H1 (cell line): Measurements from ENCODE around the gene LAMC3. TPM values are rescaled to one million over a fixed set of nuclear protein-coding genes. Genes with fewer than 3 reads are reported as not detected.

Experiments
- CTCF ChIA-PET: fragments of 300-600 bp; sonication (Branson Sonifier 250); formaldehyde crosslinking; loops from one replicate; lab custom pipeline; 2021; ENCODE audit not compliant: partially characterized antibody; lab: Charles Lee
- POLR2A ChIA-PET: fragments of 300-600 bp; sonication (Branson Sonifier 250); formaldehyde crosslinking; loops from one replicate; lab custom pipeline; 2021; ENCODE audit warnings: inconsistent platforms; ENCODE audit not compliant: partially characterized antibody; lab: Charles Lee
- DNase-seq, 2 experiments: peaks; one replicate each; pipeline versions ENCODE4 v3.0.0 to v3.0.0-alpha.2; 2010 to 2022; ENCODE audit warnings: low spot score in 2 of 2, low read depth in 1 of 2, mixed read lengths in 1 of 2
- FAIRE-seq: peaks from 2 replicates; lab custom pipeline; 2011; peaks lifted over from hg19 to GRCh38; lab: Jason Lieb, UNC
- H2AFZ ChIP-seq: 2 replicates; pipeline ENCODE4 v1.8.1; 2012; ENCODE audit warnings: low read length, inconsistent platforms
- H2AK5ac ChIP-seq: 2 replicates; pipeline ENCODE4 v1.6.1; 2013; ENCODE audit warnings: low read depth, low read length
- H2BK120ac ChIP-seq: replicated peaks from 2 replicates; pipeline ENCODE3; 2013; ENCODE audit warnings: low read depth, low read length, inconsistent platforms
- H2BK12ac ChIP-seq: 2 replicates; pipeline ENCODE4 v1.6.1; 2013; ENCODE audit warnings: low read depth, low read length
- H2BK15ac ChIP-seq: 2 replicates; pipeline ENCODE4 v1.6.1; 2013; ENCODE audit warnings: low read length
- H2BK20ac ChIP-seq: 2 replicates; pipeline ENCODE4 v1.6.1; 2013; ENCODE audit warnings: low read length
- H2BK5ac ChIP-seq: 2 replicates; pipeline ENCODE4 v1.6.1; 2013; ENCODE audit warnings: low read depth, low read length
- H3K14ac ChIP-seq: 2 replicates; pipeline ENCODE4 v1.6.1; 2013; ENCODE audit warnings: inconsistent platforms; ENCODE audit not compliant: insufficient read length
- H3K18ac ChIP-seq: 2 replicates; pipeline ENCODE4 v1.6.1; 2013; ENCODE audit warnings: low read length; ENCODE audit errors: extremely low read depth
- H3K23ac ChIP-seq: 2 replicates; pipeline ENCODE4 v1.6.1; 2013; ENCODE audit warnings: inconsistent platforms; ENCODE audit not compliant: insufficient read length
- H3K23me2 ChIP-seq: 2 replicates; pipeline ENCODE4 v1.6.1; 2013; ENCODE audit warnings: low read depth, low read length
- H3K27ac ChIP-seq: 2 replicates; pipeline ENCODE4 v1.6.1; 2011; ENCODE audit warnings: low read depth, low read length, inconsistent platforms
- H3K27me3 ChIP-seq, 4 experiments: replicated peaks in 1 of 4; 1 replicate in 1 of 4; 2 replicates in 3 of 4; pipeline versions ENCODE4 v1.6.1 to v1.8.1; 2011 to 2013; ENCODE audit warnings: low read length in 3 of 4, mild to moderate bottlenecking in 3 of 4, inconsistent platforms in 2 of 4, mixed read lengths in 2 of 4, moderate library complexity in 1 of 4; ENCODE audit not compliant: control insufficient read depth in 3 of 4, insufficient read depth in 3 of 4; ENCODE audit errors: extremely low read depth in 1 of 4
- H3K36me3 ChIP-seq, 4 experiments: 2 replicates each; pipeline versions ENCODE4 v1.6.1 to v1.8.1; 2011 to 2013; ENCODE audit warnings: mild to moderate bottlenecking in 4 of 4, low read length in 3 of 4, moderate library complexity in 2 of 4, control low read depth in 1 of 4, inconsistent platforms in 1 of 4; ENCODE audit not compliant: insufficient read depth in 4 of 4, control insufficient read depth in 2 of 4
- H3K4ac ChIP-seq: replicated peaks from 2 replicates; pipeline ENCODE3; 2013; ENCODE audit warnings: low read length, low read depth, mixed read lengths, inconsistent platforms; ENCODE audit not compliant: insufficient read length
- H3K4me1 ChIP-seq, 4 experiments: replicated peaks in 1 of 4; 1 replicate in 1 of 4; 2 replicates in 3 of 4; pipeline versions ENCODE4 v1.6.1 to v1.8.1; 2011 to 2013; ENCODE audit warnings: low read length in 3 of 4, inconsistent platforms in 2 of 4, mixed read lengths in 1 of 4; ENCODE audit not compliant: insufficient read depth in 4 of 4, control insufficient read depth in 3 of 4
- H3K4me2 ChIP-seq, 2 experiments: 2 replicates each; pipeline versions ENCODE4 v1.6.1 to v1.8.1; 2011 to 2013; ENCODE audit warnings: low read depth in 2 of 2, low read length in 2 of 2, control low read depth in 1 of 2, inconsistent platforms in 1 of 2, mild to moderate bottlenecking in 1 of 2; ENCODE audit not compliant: insufficient read depth in 1 of 2
- H3K4me3 ChIP-seq, 4 experiments: fragments of 200-600, 300-600 bp in 1 of 4; sonication (generic), shearing (Covaris generic), sonication (Bioruptor Twin) in 1 of 4; 2 replicates each; pipeline versions ENCODE4 v1.5.1 to v1.8.1; 2011 to 2016; ENCODE audit warnings: low read length in 4 of 4, low read depth in 3 of 4, control low read depth in 2 of 4, inconsistent platforms in 2 of 4, mild to moderate bottlenecking in 2 of 4, mixed read lengths in 1 of 4, moderate library complexity in 1 of 4; ENCODE audit not compliant: insufficient read depth in 2 of 4; ENCODE audit errors: extremely low read depth in 1 of 4
- H3K56ac ChIP-seq: replicated peaks from 2 replicates; pipeline ENCODE3; 2013; ENCODE audit warnings: low read depth, mild to moderate bottlenecking, mixed read lengths, low read length, inconsistent platforms; ENCODE audit not compliant: insufficient read length
- H3K79me1 ChIP-seq: 2 replicates; pipeline ENCODE4 v1.6.1; 2013; ENCODE audit warnings: low read depth, low read length, control low read depth
- H3K79me2 ChIP-seq, 2 experiments: 2 replicates each; pipeline versions ENCODE4 v1.6.1 to v1.8.1; 2012 to 2013; ENCODE audit warnings: low read length in 2 of 2, mild to moderate bottlenecking in 2 of 2, inconsistent platforms in 1 of 2; ENCODE audit not compliant: insufficient read depth in 2 of 2, control insufficient read depth in 1 of 2
- H3K9ac ChIP-seq, 4 experiments: replicated peaks in 1 of 4; 1 replicate in 1 of 4; 2 replicates in 3 of 4; pipeline versions ENCODE4 v1.6.1 to v1.8.1; 2011 to 2013; ENCODE audit warnings: low read depth in 3 of 4, low read length in 3 of 4, control low read depth in 2 of 4, mild to moderate bottlenecking in 2 of 4, moderate library complexity in 2 of 4, inconsistent platforms in 1 of 4; ENCODE audit errors: extremely low read depth in 1 of 4
- H3K9me3 ChIP-seq, 2 experiments: 2 replicates each; pipeline versions ENCODE4 v1.6.1 to v1.8.1; 2012 to 2013; ENCODE audit warnings: mild to moderate bottlenecking in 2 of 2, moderate library complexity in 2 of 2, control low read depth in 1 of 2, inconsistent platforms in 1 of 2, low read depth in 1 of 2, low read length in 1 of 2, mixed read lengths in 1 of 2; ENCODE audit not compliant: insufficient read depth in 2 of 2
- H4K20me1 ChIP-seq, 2 experiments: replicated peaks in 1 of 2; 2 replicates each; pipeline versions ENCODE3 to v1.8.1; 2011 to 2013; ENCODE audit warnings: inconsistent platforms in 2 of 2, low read length in 2 of 2, mild to moderate bottlenecking in 1 of 2; ENCODE audit not compliant: insufficient read depth in 2 of 2, control insufficient read depth in 1 of 2
- H4K5ac ChIP-seq: 2 replicates; pipeline ENCODE4 v1.6.1; 2013; ENCODE audit warnings: low read length, low read depth, mixed read lengths, inconsistent platforms; ENCODE audit not compliant: insufficient read length
- H4K8ac ChIP-seq: 2 replicates; pipeline ENCODE4 v1.8.0; 2013; ENCODE audit warnings: mild to moderate bottlenecking, moderate library complexity, low read length, inconsistent platforms; ENCODE audit not compliant: insufficient read depth; ENCODE audit errors: extremely low read depth
- H4K91ac ChIP-seq: replicated peaks from 2 replicates; pipeline ENCODE3; 2013; ENCODE audit warnings: low read length, mixed read lengths, inconsistent platforms; ENCODE audit not compliant: insufficient read length
- BCL11A ChIP-seq, 2 experiments: IDR thresholded peaks; one replicate each; pipeline ENCODE4 v1.6.1; 2011; ENCODE audit warnings: low read depth in 2 of 2, low read length in 2 of 2, mild to moderate bottlenecking in 2 of 2
- CEBPB ChIP-seq: IDR thresholded peaks from 2 replicates; pipeline ENCODE4 v1.6.1; 2012; ENCODE audit warnings: low read depth, low read length
- CHD1 ChIP-seq: IDR thresholded peaks from 2 replicates; pipeline ENCODE4 v1.6.1; 2012; ENCODE audit warnings: low read depth, low read length, improper control_type of control experiment
- CREB1 ChIP-seq: IDR thresholded peaks from 2 replicates; pipeline ENCODE4 v1.6.1; 2012; ENCODE audit warnings: inconsistent platforms
- EGR1 ChIP-seq: IDR thresholded peaks from 2 replicates; pipeline ENCODE4 v1.6.1; 2011; ENCODE audit warnings: low read depth, low read length, borderline replicate concordance
- JUN ChIP-seq: IDR thresholded peaks from 2 replicates; pipeline ENCODE4 v1.6.1; 2011; ENCODE audit warnings: low read depth, mild to moderate bottlenecking, improper control_type of control experiment, low read length
- KDM1A ChIP-seq: fragments of 200-600, 300-600 bp; sonication (generic); IDR thresholded peaks from 2 replicates; pipeline ENCODE4 v1.7.1; 2016; ENCODE audit warnings: mild to moderate bottlenecking, low read length, borderline replicate concordance
- NANOG ChIP-seq: IDR thresholded peaks from 2 replicates; pipeline ENCODE4 v1.6.1; 2011; ENCODE audit warnings: low read length, low read depth, mild to moderate bottlenecking, inconsistent platforms; ENCODE audit not compliant: insufficient read depth, poor library complexity, severe bottlenecking
- PHF8 ChIP-seq: fragments of 200-600 bp; sonication (generic); conservative IDR thresholded peaks from 2 replicates; pipeline ENCODE4 v1.7.1; 2012; ENCODE audit warnings: low read depth, mild to moderate bottlenecking, inconsistent platforms, low read length, moderate library complexity
- POLR2A ChIP-seq, 2 experiments: IDR thresholded peaks; 1 replicate in 1 of 2; 2 replicates in 1 of 2; pipeline ENCODE4 v1.6.1; 2011; ENCODE audit warnings: low read depth in 2 of 2, low read length in 2 of 2, mild to moderate bottlenecking in 2 of 2; ENCODE audit errors: control extremely low read depth in 1 of 2
- RBBP5 ChIP-seq: IDR thresholded peaks from 2 replicates; pipeline ENCODE4 v1.7.1; 2012; ENCODE audit warnings: low read depth, mild to moderate bottlenecking, inconsistent platforms, low read length, moderate library complexity, borderline replicate concordance
- SIRT6 ChIP-seq: IDR thresholded peaks from one replicate; pipeline ENCODE4 v1.7.1; 2012; ENCODE audit warnings: low read length, inconsistent platforms
- SRF ChIP-seq: IDR thresholded peaks from 2 replicates; pipeline ENCODE4 v1.6.1; 2011; ENCODE audit warnings: mild to moderate bottlenecking, low read depth, low read length, moderate library complexity
- SUZ12 ChIP-seq: fragments of 200-600 bp; sonication (generic); IDR thresholded peaks from 2 replicates; pipeline ENCODE4 v1.6.1; 2012; ENCODE audit warnings: mild to moderate bottlenecking, inconsistent platforms, low read length, moderate library complexity, mixed read lengths
- TAF1 ChIP-seq: IDR thresholded peaks from 2 replicates; pipeline ENCODE4 v1.6.1; 2011; ENCODE audit warnings: mild to moderate bottlenecking, low read depth, low read length
- TAF7 ChIP-seq: optimal IDR thresholded peaks from 2 replicates; pipeline ENCODE3; 2011; ENCODE audit warnings: low read depth, mild to moderate bottlenecking, inconsistent platforms, low read length, moderate library complexity, borderline replicate concordance
- WGBS, 2 experiments: shearing (Covaris generic) in 1 of 2; methylation state at CpG; one replicate each; pipeline versions ENCODE4 v1.1.6 to v1.1.7; 2013 to 2015; ENCODE audit warnings: low lambda C conversion rate in 2 of 2, mixed read lengths in 2 of 2, inconsistent platforms in 1 of 2, low coverage in 1 of 2, missing lambda C conversion rate in 1 of 2; ENCODE audit not compliant: insufficient replicate concordance in 2 of 2, insufficient coverage in 1 of 2, insufficient read length in 1 of 2; ENCODE audit errors: extremely low coverage in 1 of 2, missing lambda C conversion rate in 1 of 2; 5-methylcytosine and 5-hydroxymethylcytosine counted together
- polyA plus RNA-seq, 7 experiments: library from polyadenylated mRNA; depleted of rRNA in 3 of 7; stranded (reverse) in 5 of 7; unstranded in 2 of 7; fragments of >200 nt in 5 of 7; fragments of 200-250 nt in 2 of 7; gene quantifications; 1 replicate in 5 of 7; 2 replicates in 1 of 7; 4 replicates in 1 of 7; pipeline versions ENCODE4 v1.2.1 to v1.2.3, GENCODE V29; 2011 to 2013; ENCODE audit warnings: missing spikeins in 2 of 7, mixed read lengths in 2 of 7
- total RNA-seq: library from RNA; stranded (reverse); fragmentation: NEBNext Ultra II Directional; extraction: Animal tissue kit (Norgen Biotek cat#: 25700); gene quantifications from 2 replicates; pipeline ENCODE4 v1.2.1, GENCODE V29; 2021

The LAMC3 gene
- total and polyA plus RNA-seq, 2 of the 8 experiments (the other 6 are each of a cell fraction or from before 2014, with no cell fraction given): 9.3 to 12.3 TPM

DNA sequence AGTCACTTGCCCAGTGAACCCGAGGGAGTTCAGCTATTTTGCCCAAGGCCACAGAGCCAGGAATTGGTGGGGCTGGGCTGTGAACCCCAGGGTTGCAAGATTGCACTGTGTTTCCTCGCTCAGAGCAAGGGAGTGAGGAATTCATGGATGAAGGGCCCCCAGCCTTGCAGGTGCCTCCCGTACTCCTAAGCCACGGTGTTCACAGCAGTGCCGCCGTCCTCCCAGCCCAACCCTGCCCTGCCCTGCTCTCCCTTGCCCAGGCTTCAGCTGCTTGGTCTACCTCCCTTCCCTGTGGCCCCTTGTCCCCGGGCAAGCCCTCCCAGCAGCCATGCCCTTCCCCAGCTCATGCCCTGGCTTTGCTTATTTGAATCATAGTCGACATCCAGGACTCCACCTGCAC, 6.1 kb downstream of the LAMC3 start:
- no peak for DNase-seq
- Histone ChIP-seq H3K4me2 (no peak overlapping the region), H2BK12ac (no peak overlapping the region), H2BK20ac (no peak overlapping the region), H3K18ac (no peak overlapping the region), H3K23ac (no peak overlapping the region), H3K9me3 (no peaks in the 10 kb centered on the region), H3K79me2 (no peaks in the 10 kb centered on the region), H3K4me3 (no peak overlapping the region), H4K20me1 (no peaks in the 10 kb centered on the region), H3K23me2 (0 out of 2 replicates have a peak, but pooled peaks cover 1% of the 10 kb centered on the region), H2BK5ac (no peak overlapping the region), H2AK5ac (no peak overlapping the region), H4K5ac (no peak overlapping the region), H3K4me1 (peaks cover 2 to 18% (median 8%) of the 10 kb centered on the region in 4 experiments), H4K8ac (no peak overlapping the region), H3K36me3 (no peaks in the 10 kb centered on the region), H3K56ac (no peak overlapping the region), H4K91ac (peak overlapping the region; percentile 18), H2AFZ (no peak overlapping the region), H2BK120ac (no peak overlapping the region), H2BK15ac (no peak overlapping the region), H3K4ac (no peak overlapping the region), H3K79me1 (peaks cover 7% of the 10 kb centered on the region; the same call in 1 of the 2 replicates), H3K9ac (no peak overlapping the region), H3K27me3 (no peaks in the 10 kb centered on the region), H3K27ac (no peak overlapping the region), H3K14ac (no peak overlapping the region)
- CTCF ChIA-PET: interaction anchor here (2.0 to 17.5 kb wide), 2 partner anchors 11 to 33 kb away, joined by 6 to 156 read pairs; no protein-coding TSS in a partner anchor
- POLR2A ChIA-PET: interaction anchor here (0.8 kb wide), 1 partner anchor 10 kb away, joined by 3 read pairs; no protein-coding TSS in a partner anchor
- 91% methylated on average over 8 of the region's 8 CpGs; no CpG with 5 or more reads in 1 of the 2 experiments for WGBS, 2 experiments
- FAIRE-seq: no peak
- no peak for TF ChIP-seq SRF
- TF ChIP-seq KDM1A: no peak
- TF ChIP-seq RBBP5: no peak
- TF ChIP-seq SUZ12: no peak
- TF ChIP-seq BCL11A (IDR thresholded peaks at IDR 0.05; ENCODE audit: low read depth in 2 of 2, low read length in 2 of 2): no peak
- TF ChIP-seq JUN: no peak
- no peak for TF ChIP-seq CHD1
- TF ChIP-seq TAF7: no peak
- TF ChIP-seq EGR1: no peak
- no peak for TF ChIP-seq CEBPB
- TF ChIP-seq CREB1: no peak
- no peak for TF ChIP-seq TAF1
- no peak for TF ChIP-seq NANOG
- no peak for TF ChIP-seq SIRT6
- TF ChIP-seq PHF8: no peak
- no peak for TF ChIP-seq POLR2A (IDR thresholded peaks at IDR 0.05; ENCODE audit: control extremely low read depth in 1 of 2, low read depth in 2 of 2, low read length in 2 of 2)
